HG03460 (cell line): ENCODE data around the gene KEL.

Experiments
- ATAC-seq: cut with Tn5 transposase; IDR thresholded peaks from one replicate; pipeline ENCODE4 v1.9.1; 2021; ENCODE audit not compliant: unreplicated experiment

KEL gene

DNA sequence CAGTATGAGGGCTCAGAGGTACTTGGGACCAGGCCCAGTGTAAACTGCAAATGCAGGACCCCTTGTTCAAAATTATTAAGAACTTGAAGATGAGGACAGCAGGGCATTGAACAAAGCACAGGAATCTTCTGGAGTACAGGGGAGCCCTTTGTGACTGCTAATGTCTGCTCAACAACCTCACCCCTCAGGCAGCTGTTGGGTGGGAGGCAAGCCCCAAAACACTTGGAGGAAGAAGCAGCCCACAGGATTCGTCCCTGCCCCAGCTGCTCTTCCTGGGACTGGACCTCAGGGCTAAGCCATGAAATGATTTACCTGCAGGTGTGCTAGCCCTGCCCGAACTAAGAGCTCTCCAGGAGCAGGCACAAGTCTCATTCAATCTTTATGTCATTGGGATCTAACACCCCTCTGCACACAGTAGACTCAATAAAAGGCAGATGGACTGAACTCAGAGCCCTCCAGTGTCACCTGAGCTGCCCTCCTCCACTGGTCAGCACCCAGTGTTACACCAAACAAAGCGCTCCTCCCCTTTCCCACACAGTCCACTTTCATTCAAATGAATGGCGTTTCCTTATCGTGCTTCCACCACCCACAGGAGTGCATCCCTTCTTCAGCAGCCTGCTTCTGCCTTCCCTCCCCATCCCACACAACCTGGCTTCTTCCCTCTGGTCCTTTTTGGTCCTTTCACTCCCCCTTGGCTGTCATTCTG lies 29.6 kb downstream of the KEL start:
- no peak for ATAC-seq

DNA sequence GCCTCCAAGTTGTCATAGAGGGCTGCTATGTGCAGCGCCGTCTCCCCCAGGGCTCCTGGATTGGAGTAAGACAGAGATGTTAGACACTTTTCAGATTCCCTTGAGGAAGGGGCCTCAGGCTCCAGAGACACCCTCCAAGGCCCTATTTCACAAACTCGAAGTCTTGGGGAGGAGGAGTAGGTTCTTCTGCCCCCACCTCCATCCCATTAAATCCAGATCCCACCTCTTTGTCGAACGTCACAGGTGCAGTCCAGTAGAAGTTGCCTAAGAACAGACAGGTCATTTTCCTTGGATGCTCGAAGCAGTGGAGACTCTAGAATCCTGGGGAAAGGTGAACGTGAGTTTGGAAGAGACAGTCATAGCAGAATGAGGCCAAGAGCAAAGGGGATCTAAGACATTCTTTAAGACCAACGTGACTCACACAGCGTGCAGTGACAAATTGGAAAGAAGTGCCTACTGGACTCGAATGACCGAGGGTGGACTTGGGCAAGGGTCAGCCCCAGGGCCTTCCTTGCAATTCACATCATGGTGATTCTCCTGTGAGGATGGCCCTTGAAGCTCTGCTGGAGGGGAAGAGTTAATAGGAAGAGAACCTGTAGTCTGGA lies 31.9 kb downstream of the KEL start:
- no peak for ATAC-seq

DNA sequence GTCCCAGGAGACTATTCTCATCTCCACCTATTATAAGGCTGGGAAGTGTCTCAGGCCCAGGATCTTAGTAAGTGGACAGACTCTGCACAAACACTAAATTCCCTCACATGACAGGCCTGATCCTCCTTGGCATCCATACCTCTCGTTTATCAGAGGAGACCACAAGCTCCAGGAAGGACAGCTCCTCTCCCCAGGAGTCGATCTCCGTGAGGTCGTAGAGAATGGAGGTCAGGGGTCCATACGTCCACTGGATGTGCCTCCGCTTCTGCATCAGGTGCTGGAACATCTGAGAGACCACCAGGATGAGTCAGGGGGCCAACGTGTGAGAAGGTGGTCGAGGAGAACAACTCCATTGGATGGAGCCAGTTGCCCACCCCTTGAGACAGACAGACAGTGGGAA lies 34.2 kb downstream of the KEL start:
- no peak for ATAC-seq

DNA sequence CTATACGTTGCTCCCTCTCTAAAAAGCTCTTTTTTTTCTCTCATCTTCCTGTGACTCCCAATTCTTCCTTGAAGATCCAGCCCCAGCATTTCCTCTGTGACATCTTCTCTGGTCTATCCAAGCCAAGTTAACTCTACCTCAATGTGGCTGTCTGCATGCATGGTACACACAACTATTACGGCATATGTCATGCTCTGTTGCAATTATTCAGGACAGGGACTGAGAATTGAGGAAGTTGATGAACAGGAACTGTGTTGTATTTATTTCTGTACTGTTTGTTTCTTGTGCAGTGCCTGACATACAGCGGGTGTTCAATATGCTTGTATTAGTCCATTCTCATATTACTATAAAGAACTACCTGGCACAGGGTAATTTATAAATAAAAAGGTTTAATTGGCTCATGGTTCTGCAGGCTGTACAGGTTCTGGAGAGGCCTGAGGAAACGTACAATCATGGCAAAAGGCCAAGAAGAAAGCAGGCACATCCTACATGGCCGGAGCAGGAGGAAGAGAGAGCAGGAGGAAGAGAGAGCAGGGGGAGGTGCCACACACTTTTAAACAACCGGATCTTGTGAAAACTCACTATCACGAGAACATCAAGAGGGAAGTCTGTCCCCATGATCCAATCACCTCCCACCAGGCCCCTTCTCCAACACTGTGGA lies 34.9 kb downstream of the KEL start:
- no peak for ATAC-seq

DNA sequence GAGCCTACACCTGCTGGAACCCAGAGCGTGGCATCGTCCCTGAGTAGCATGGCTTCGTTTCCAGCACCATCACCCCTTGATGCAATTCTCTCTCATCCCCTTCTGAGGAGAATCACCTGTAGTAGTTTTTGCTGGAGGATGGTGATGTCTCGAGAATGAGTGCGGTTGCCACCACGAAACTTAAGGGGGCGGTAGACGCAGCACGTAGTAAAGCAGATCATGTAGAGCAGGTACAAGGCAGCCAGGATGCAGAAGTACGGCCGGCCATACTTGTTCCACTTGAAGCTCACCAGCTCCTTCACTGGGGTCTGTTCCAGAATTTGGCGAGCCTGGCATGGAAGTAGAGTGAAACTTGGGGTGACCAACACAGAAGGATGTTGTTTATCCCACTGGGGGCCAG lies 36.8 kb downstream of the KEL start:
- ATAC-seq, result no peak

DNA sequence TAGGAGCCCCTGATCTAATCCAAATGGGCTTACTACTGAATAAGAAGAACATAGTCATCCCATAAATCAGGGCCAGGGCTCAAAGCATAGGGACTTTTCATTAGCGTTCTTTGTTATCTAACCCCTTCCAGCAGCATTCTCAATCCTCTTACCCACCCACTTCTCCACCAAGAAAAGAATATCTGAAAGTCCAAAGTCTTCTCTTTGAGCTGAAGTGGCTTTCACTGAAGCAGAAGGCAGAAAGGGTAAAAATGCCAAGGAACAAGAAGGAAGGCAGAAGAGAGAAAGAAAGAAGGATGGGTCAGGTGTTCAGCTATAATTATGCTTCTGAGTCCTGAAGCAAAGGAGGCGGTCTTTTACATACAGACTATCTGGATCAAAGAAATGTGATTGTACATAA lies 38.8 kb downstream of the KEL start:
- no peak for ATAC-seq

DNA sequence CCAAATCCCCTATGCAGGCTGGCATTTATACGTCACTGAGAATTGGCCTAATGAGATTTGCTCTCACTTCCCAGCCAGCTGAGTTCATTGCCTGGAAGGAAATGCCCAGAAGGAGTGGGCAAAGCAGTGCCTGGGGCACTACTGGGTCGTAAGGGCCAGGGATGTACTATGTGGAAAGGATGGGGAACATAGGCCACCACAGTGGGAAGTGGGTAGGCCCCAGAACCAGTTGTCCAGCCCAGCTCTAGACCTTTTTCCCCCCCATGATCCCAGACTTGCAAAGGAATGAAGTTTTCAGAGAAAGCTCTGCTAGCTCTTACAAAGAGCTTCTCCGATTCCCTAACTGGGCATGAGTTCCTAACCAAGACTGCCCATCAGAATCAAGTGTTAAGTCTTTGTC lies 42.5 kb downstream of the KEL start:
- no peak for ATAC-seq

DNA sequence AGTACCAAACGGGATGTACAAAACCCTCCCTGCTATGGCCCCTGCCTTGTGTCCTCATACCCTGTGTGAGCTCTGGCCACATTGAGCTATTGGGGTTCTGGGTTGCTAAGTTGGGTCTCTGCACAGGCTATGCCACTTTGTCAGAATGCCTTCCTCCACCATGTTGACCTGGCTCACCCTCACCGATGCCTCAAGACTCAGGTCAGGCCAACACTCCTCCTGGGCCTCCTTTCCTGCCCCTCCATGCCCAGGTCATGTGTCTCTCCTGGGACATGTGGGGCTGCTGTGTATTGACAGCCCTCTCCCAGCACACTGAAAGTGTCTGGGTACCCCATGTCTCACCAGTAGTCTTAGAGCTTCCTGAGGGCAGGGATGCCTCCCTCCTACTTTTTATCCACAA lies 43.3 kb downstream of the KEL start:
- no peak for ATAC-seq

DNA sequence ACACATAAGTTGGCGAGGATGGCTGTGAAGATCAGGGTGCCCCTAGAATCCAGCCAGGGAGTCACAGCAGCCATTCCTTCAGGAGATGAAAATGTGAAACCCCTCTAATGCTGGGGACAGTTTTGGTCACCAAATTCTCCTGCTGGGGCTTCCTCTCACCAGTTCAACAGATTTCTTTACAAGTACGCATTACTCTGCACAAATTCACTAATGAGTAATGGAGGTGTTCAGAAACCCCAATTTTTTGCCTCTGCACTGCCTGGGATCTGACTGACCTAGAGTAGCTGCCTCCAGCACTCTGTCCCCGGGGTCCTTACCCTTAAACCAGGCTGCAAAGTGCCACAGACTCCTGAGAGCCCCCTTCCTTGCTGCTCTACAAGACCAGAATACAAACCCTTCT lies 44.7 kb downstream of the KEL start:
- no peak for ATAC-seq

DNA sequence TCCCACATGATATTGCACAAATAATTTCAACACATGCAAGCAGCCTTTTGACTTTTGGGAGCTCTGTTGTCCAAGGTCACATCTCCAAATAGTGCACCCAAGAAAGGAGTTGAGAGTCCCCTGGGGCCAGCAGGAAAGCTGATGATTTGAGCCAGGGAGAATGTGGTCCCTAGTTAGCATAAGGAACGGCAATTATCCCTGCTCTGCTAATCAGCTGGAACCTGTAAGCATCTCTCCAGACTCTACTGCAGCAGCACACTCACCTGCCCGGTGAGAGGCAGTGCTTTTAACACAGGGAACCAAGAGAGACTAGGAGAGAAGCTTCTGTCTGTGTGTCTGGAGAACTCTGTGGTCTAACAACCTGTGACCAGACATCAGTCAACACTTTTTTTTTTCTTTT lies 45.7 kb downstream of the KEL start:
- ATAC-seq, result no peak

DNA sequence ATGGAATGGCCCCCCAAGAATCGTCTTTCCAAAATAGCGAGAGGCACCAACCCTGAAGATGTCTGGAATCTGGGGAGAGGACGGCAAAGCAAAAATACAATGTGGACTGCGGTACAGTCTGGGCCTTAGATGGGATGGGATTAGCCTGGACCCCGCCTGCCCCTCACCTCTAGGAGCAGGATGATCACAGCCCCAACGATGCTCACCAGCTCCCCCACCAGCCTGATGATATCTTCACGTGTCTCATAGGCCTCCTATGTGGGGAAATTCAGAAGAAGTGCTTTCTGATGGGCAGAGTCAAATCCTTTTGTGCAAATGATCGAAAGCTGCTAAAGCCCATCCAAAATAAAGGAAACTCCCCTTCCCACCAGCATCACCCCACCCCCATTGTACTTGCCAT lies 46.8 kb downstream of the KEL start:
- ATAC-seq, result no peak

DNA sequence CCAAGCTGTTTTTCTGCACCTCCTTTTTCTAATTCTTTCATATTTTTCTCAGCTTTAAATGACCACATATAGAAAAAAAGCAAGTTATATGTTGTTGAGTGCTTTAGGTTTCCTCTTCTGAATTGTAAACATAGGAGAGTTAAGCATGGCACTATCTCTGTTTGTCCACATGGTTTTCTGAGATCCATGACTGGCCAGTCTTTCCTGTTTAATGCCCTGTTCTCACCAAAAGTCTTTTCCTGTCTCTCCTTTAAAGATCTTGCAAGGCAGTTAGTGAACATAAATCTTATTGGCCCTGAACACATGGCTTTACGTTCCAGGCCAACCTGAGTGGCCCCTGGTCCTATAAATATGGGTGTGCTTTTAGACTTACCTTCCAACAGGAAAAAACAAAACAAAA lies 48.0 kb downstream of the KEL start:
- no peak for ATAC-seq

DNA sequence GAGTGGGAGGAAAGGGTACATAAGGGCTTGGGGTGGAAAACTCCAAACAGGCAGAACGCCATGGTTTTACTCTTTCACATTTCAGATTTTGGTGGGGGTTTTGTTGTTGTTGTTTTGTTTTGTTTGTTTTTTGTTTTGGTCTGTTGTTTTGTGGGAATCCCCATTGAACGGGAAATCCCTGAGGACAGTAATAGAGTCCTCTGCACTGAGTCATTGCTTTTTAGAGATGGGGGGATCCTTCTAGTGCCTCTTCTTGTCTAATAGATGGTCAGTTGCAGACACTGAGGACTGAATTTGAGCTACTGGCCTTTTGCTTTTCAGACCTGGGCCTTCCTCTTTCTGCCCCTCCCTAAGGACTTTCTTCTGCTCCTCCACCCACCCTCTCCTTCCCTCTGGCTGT lies 48.6 kb downstream of the KEL start:
- no peak for ATAC-seq

DNA sequence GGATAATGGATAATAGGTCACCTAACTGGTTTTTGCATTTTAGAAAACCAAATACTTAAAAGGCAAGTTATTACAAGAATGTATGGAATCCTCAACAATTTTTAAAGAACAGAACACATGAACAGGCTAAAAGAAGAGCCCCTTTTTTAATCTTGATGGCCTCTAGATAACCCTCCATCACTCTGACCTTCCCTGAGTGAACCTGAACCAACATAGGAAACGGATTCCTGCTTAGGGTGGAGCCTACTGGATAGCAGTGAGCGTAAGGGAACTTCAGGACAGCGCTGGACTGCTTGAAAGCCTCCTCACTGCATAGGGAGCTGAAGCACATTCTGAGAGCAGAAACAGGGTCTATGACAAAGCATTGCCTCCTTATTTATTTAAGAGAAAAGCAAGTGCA lies 49.1 kb downstream of the KEL start:
- ATAC-seq, result no peak

DNA sequence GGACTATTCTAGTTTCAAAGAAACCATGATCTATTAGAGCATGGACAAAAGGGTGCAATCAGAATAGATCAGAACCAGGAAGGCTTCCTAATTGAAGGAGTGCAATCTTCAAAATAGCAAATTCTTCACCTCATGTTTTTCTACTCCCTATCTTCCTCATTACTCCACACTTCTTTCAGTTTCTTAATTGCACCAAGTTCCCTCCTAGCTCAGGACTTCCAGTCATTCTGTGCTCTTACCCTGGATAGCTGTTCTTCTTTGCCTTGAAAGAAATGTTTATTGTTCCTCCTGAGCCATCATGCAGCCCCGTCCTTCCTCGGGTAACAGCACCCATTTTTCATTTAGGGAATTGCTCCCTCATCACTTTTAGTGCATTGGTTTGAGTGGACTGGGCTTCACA lies 51.7 kb downstream of the KEL start:
- no peak for ATAC-seq

DNA sequence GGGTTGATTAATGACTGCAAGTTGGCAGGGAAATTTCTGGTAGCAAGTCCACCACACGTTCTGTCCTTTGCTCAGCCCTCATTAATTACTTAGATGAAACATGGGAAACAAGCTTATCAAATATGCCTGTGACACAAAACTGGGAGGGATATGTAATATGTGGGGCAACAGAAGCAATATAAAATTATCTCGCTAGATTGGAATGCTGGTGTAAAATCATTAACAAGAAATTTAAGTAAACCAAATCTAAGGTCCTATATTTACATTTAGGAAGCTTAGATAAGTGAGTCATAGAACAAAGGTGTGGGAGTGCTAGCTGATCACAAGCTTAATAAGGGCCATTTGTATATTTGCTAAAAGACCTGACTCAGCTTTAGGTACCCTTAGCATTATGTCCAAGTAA lies 52.1 kb downstream of the KEL start:
- ATAC-seq, result no peak

DNA sequence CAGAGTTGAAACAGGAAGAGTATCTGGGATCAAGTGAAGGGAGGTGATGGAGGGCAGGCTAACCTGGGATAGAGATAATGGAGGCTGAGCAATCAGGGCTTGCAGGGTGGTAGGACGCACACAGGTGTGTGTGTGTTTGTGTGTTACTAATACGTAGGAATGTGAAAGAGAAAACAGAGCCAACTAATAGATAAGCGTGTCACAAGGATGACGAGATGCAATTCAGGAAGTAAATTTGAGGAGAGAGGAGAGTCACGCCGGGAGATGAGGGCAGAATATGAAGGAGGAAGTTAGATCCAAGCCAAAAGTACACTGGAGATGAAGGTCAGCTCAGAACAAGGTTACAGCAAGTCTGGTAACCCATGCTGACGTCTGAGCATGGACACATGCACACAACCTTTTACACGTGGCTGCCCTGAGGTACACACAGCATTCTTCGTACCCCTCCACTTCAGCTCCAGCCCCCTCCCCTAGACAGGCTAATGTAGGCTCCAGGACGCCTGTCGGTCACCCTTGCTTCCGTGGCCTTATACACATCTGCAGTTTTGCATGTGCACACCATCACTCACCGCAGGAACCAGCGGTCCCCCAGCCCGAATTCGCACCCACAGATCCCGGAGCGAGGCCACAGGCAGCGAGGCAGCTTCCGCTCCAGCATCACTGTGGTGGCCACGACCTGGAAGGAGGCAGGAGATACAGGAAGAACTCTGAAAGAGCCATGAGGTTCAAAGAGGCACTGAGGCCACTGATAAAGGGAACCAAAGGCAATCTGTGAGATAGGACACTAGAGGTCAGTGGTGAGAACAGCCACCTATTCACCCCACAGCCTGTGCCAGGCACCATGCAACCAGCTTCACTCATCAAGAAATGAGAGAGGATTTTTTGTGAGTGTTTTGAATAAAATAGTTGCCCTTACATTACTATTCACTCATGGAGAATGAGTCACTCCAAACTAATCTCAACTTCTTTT lies 53.0 kb downstream of the KEL start:
- ATAC-seq, result no peak

DNA sequence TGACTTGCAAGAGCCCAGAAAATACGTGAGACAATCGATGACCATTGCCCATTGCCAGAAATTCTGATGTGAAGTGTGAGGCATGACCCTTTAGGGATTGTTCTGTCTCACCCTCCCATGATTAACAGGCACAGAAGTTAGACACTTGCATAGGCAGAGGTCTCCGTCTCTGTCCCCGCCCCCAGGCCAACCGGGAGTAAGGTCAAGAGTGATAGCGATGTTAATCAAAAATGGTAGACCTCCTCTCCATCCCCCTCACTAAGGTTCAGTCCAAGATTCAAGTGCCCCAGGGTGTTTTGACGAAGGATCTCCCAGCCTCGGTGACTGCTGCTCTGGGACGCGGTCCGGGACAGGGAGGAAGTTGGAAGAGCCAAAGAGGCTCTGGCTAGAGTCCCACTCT lies 53.9 kb downstream of the KEL start:
- ATAC-seq, result no peak

DNA sequence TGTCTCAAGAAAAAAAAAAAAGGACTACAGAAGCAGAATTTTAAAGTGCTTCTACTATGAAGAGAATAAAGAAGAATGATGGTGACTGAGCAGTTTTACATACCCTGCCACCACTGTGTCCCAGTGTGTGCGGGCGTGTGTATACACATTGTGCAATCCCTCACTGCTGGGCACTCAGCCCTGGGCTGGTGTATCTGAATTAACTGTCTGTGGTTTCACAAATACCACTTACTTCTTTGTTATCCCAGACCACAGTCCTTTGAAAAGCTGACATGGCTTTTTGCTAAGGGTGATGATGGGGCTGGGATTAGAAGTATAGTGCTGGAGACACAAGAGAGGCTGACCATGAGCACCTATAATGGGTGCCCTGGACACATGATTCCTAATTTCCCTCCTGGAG lies 55.5 kb downstream of the KEL start:
- no peak for ATAC-seq

DNA sequence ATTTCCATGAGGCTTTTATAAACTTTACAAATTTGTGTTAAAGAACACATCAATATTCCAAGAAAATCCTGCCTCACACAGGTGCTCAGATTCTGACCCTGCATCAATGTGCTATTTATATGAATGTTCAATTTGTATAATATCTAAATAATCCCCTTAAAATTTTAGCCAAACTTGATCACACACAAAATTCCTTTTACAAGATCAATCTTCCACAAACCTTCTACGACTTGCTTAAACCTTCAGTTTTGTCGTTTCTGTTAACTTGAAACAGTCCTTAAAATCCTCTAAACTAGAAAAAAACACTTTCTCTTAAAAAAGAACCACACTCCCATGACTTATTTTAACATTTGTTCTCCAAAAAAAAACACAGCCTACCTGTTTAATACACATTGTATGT lies 56.4 kb downstream of the KEL start:
- no peak for ATAC-seq

DNA sequence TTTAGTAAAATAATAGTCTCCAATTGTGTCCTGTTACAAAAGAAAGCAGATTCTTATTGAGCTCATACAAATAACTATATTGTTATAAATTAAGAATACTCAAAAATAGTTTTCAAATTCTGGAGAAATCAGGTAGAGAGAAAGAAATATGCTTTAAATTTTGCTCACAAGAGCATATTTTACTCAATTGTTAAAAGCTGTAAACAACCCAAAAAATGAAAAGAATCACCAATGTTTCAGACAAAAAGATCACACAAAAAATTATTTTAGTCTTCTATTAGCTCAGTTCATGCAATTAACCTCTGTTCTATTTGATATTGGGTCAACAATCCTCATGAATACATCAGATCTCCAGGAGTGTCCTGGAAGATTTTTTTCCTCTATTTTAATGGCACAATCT lies 58.0 kb downstream of the KEL start:
- ATAC-seq, result no peak
